GM19351 (cell line): ENCODE results near the gene LRRC56.

Experiments
- ATAC-seq: cut with Tn5 transposase; IDR thresholded peaks from one replicate; pipeline ENCODE4 v1.9.1; 2021; ENCODE audit warnings: mild to moderate bottlenecking, moderate library complexity; ENCODE audit not compliant: unreplicated experiment

The LRRC56 gene

GRCh38 chr11:592501-592900 lies 55.2 kb downstream of the LRRC56 start:
- ATAC-seq = no peak

GRCh38 chr11:592918-593317 lies 55.6 kb downstream of the LRRC56 start:
- no peak for ATAC-seq

GRCh38 chr11:593347-593746 lies 56.0 kb downstream of the LRRC56 start:
- ATAC-seq = no peak

GRCh38 chr11:595400-595799 lies 58.1 kb downstream of the LRRC56 start:
- no peak for ATAC-seq

GRCh38 chr11:596374-596773 lies 59.0 kb downstream of the LRRC56 start:
- no peak for ATAC-seq

GRCh38 chr11:597166-597725 lies 59.9 kb downstream of the LRRC56 start:
- ATAC-seq = no peak

GRCh38 chr11:598005-598680 lies 60.8 kb downstream of the LRRC56 start:
- ATAC-seq = no peak

GRCh38 chr11:601573-602245 lies 64.4 kb downstream of the LRRC56 start:
- no peak for ATAC-seq

GRCh38 chr11:603154-603553 lies 65.8 kb downstream of the LRRC56 start:
- no peak for ATAC-seq
